COLO829 (cell line): Measurements from ENCODE around the gene UNC5A.

ENCODE experiments used
- DNase-seq: peaks from one replicate; pipeline ENCODE4 v3.0.0; 2012; ENCODE audit warnings: low spot score

UNC5A gene

GRCh38 chr5:176846335-176847140 is 36.2 kb downstream of the UNC5A start:
- DNase-seq: no peak

GRCh38 chr5:176847148-176847547 is 36.8 kb downstream of the UNC5A start:
- DNase-seq: no peak

GRCh38 chr5:176847726-176848290 is 37.4 kb downstream of the UNC5A start:
- no peak for DNase-seq

- DNase-seq: no peak
Observed at GRCh38 chr5:176848651-176849050, 38.3 kb downstream of the UNC5A start.

- DNase-seq: no peak
Observed at GRCh38 chr5:176849611-176850227, 39.4 kb downstream of the UNC5A start.

- DNase-seq: no peak
Observed at GRCh38 chr5:176850371-176851245, 40.2 kb downstream of the UNC5A start.

GRCh38 chr5:176851380-176851779 is 41.0 kb downstream of the UNC5A start:
- no peak for DNase-seq

GRCh38 chr5:176851871-176852658 is 41.7 kb downstream of the UNC5A start:
- DNase-seq: no peak

- no peak for DNase-seq
Observed at GRCh38 chr5:176853151-176853778, 42.9 kb downstream of the UNC5A start.

GRCh38 chr5:176854164-176854563 is 43.8 kb downstream of the UNC5A start:
- no peak for DNase-seq

GRCh38 chr5:176855598-176855997 is 45.2 kb downstream of the UNC5A start:
- no peak for DNase-seq

GRCh38 chr5:176856746-176857145 is 46.4 kb downstream of the UNC5A start:
- DNase-seq: no peak

- no peak for DNase-seq
Observed at GRCh38 chr5:176857216-176857893, 47.0 kb downstream of the UNC5A start.

GRCh38 chr5:176857894-176858273 is 47.5 kb downstream of the UNC5A start:
- no peak for DNase-seq

GRCh38 chr5:176859916-176860315 is 49.6 kb downstream of the UNC5A start:
- DNase-seq: no peak

- no peak for DNase-seq
Observed at GRCh38 chr5:176860381-176860780, 50.0 kb downstream of the UNC5A start.

- DNase-seq: no peak
Observed at GRCh38 chr5:176861276-176861675, 50.9 kb downstream of the UNC5A start.

- no peak for DNase-seq
Observed at GRCh38 chr5:176862330-176862995, 52.1 kb downstream of the UNC5A start.

GRCh38 chr5:176863041-176863764 is 52.8 kb downstream of the UNC5A start:
- DNase-seq: no peak
